Fibroblast of upper back skin (primary cell): ENCODE measurements around the gene U2AF2.

ENCODE experiments used
- DNase-seq: peaks from one replicate; pipeline ENCODE4 v3.0.0-alpha.2; 2013

The U2AF2 gene

DNA sequence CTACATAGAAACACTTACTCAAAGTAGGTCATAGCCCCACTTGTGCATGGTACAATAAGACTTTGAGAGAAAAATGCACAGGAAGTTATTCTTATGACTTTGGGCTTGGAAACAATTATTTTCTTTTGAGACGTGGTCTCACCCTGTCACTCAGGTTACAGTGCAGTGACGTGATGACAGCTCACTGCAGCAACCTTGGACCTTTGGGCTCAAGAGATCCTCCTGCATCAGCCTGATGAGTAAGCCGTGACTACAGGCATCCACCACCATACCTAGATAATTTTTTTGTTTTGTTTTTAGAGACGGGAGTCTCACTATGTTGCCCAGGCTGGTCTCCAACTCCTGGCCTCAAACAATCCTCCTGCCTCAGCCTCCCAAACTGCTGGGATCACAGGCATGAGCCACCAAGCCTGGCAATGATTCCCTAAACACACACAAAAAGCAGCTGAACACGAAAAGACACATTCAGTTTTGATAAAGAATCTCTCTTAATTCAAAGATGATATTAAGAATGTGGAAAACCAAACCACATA lies 65.4 kb downstream of the U2AF2 start:
- DNase-seq = no peak

DNA sequence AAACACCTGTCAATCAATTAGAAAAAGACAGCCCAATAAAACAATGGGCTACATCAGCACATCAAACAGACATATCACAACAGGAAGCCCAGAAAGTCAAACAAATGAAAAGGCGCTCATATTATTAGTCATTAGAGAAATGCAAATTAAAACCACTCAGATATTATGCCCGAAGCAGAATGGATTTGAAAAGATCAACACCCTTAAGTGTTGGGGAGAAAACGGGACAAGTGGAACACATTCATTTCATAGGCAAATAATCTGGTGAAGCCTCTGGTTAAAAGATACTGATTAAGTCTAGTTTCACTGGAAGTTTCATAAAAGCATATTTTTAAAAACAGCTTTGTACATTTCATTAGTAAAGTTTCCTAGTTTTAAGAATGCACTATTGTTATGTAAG lies 66.0 kb downstream of the U2AF2 start:
- no peak for DNase-seq

DNA sequence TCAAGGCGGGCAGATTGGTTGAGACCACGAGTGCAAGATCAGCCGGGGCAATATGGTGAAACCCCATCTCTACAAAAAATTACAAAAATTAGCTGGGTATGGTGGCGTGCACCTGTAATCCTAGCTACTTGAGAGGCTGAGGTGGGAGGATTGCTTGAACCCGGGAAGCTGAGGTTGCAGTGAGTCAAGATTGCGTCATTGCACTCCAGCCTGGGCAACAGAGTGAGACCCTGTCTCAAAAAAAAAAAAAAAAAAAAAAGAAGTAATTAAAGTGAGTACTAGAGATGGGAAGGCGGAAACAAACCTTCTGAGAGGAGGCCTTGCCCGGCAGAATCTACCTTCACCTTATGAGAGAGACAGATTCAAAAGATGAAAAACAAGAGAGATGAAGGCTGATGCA lies 68.7 kb downstream of the U2AF2 start:
- no peak for DNase-seq
